NCI-H128 (cell line): ENCODE results near the gene CD163L1.
A peak's percentile ranks its signal among the peaks of the same experiment; 100 is the strongest.
"Not testable (repeated sequence)": the region's sequence is repeated elsewhere in the genome, so short reads cannot be mapped to it uniquely, and the experiment has no call there.

Experiments used
- DNase-seq: peaks from one replicate; lab custom pipeline; 2025; ENCODE audit not compliant: unreplicated experiment; lab: John Stamatoyannopoulos, UW

Gene CD163L1

GRCh38 chr12:7444076-7444475, at the start of gene CD163L1:
CD163L1 (minus strand) TSS chr12:7444153; CDS start chr12:7444127, 26 bp downstream.
- no peak for DNase-seq

DNA sequence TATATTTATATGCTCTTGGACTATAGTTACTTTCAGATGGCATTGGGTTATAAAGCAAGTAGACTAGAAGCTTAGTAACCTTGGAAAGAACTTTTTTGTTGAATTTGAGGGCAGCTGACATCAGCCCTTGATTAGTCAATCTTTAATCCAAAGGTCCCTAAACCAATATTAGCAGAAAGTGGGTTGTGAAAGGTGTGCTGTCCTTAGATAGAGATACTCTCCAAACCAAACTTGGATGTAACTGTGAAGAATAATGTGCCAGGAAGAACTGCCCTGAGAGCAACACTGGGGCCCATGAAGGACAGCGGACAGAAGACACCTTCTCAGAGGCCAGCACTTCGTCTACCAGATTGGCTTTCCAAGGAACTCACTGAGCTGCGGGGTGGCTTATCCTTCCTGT, 49.1 kb upstream of the CD163L1 start:
- DNase-seq, result no peak

- DNase-seq, result no peak
These were observed 42.6 kb upstream of the CD163L1 start for GRCh38 chr12:7486512-7486911.

- no peak for DNase-seq
These were observed 41.1 kb upstream of the CD163L1 start for GRCh38 chr12:7485095-7485494.

DNA sequence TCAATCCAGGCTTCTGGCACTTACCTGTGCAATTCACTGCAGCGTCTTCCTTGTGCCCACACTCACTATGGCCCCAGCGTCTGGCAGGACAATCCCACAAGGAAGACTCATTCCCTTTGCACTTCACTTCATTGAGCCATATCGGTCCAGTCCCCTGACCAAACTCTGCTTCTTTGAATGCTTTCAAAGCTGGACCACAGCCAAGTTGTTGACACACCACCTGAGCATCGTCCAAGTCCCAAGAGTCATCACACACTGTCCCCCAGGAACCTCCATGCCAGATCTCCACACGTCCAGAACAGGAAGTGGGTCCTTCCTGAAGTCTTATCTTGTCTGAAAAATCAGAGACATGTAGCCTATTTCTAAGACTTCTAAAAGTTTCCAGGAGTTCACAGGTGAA, 39.4 kb upstream of the CD163L1 start:
- DNase-seq, result no peak

DNA sequence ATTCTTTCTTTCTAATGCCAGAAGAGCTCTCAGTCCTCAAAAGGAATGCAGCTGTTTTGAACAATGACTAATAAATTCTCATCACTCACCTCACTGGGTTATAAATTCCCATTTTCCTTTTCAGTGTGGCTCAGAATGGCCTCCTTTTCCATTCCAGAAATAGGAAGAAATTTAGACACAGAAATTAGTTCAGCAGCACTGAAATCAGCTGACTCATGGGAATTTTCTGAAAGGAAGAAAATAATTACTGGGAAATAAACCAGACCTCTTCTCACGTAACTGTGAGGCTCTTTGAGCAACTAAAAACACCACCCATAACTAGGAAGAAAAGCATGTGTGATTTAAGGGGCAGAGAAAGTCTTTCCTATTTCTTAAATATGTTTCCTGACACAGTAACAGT, 35.8 kb upstream of the CD163L1 start:
- DNase-seq, result no peak

DNA sequence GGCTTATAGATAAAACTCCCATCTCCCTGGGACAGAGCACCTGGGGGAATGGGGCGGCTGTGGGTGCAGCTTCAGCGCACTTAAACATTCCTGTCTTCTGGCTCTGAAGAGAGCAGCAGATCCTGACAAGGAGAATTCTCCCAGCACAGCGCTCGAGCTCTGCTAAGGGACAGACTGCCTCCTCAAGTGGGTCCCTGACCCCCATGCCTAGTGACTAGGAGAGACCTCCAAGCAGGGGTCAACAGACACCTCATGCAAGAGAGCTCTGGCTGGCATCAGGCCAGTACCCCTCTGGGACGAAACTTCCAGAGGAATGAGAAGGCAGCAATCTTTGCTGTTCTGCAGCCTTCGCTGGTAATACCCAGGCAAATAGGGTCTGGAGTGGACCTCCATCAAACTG, 28.1 kb upstream of the CD163L1 start:
- no peak for DNase-seq

DNA sequence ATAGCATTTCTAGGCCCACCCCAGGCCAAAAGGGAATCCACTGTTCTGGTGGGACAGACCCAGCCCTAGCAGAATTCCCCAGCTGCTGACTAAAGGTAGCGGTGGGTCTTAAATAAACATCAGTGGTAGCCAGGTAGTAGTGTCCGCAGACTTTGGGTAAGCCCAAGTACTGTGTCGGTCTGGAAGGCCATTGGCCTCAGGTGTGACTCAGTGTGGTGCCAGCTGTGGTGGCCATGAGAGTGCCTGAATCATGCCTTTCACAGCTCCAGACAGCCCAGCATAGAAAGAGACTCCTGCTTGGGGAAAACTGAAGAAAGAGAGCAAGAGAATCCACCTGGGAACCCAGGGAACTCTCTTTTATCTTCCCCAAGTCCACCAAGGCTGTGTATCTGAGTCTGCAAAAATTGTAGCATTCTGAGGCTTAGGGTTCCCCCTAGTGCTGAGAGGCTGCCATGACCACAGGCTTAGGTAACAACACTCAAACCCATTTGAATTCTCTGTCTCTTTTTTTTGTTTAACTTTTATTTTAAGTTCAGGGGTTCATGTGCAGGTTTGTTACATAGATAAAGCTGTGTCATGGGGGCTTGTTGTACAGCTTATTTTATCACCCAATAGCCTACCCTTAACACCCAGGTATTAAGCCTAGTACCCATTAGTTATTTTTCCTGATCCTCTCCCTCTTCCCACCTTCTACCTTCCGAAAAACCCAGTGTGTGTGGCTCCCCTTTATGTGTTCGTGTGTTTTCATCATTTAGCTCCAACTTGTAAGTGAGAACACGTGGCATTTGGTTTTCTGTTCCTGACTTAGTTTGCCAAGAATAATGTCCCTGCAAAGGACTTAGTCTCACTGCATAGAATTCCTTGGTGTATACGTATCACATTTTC, 16.7 kb upstream of the CD163L1 start:
- DNase-seq, result peak; percentile 35

DNA sequence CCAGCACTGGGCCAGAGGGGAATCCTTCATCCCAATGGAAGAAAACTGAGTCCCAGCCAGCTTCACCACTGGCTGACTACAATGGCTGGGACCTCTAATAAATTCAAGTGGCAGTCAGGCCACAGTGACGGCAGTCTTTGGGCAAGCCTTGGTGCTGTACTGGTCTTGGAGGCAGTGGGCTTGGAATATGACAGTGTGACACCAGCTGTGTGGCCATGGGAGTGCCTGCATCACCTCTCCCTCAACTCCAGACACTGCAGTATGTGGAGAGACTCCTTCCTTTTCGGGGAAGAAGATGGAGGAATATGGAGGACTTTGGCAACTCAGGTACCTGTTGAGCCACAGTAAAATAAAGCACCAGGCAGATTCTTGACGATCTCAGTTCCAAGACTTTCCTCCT, 16.0 kb upstream of the CD163L1 start:
- no peak for DNase-seq

DNA sequence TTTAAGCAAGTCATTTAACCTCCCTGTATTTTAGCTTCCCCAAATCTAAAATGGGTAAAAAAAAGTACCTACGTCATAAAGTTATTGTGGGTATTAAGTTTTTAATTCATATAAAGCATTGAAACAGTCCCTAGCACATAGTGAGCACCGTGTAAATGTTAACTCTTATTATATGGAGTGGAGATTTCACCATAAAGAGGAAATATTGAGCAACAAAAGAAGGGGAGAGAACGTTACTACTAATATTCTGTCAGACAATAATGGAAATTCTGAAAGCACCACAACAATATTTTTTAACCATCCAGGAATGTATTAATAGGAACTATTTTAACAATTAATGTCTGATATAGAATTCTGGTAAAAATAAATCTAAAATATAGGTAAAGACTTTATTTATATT, 7.8 kb upstream of the CD163L1 start:
- no peak for DNase-seq

DNA sequence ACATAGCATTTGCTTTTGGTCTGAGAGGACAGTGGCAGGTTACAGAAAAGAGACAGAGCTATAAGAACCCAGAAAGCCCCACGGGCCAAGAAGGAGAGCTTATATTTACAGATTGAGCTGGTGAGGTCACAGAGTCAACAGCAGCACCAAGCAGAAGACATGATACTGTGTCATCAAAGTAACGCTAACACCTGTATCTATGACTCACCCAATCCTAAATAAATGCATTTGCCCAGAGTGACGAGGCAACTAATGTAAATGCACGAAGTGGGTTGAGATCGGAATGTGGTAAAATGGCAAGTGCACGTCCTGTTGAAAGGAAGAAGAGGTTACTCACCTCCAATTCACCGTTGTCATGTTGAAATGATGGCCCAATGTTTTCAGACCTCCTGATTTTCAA, 6.7 kb upstream of the CD163L1 start:
- DNase-seq, result no peak

DNA sequence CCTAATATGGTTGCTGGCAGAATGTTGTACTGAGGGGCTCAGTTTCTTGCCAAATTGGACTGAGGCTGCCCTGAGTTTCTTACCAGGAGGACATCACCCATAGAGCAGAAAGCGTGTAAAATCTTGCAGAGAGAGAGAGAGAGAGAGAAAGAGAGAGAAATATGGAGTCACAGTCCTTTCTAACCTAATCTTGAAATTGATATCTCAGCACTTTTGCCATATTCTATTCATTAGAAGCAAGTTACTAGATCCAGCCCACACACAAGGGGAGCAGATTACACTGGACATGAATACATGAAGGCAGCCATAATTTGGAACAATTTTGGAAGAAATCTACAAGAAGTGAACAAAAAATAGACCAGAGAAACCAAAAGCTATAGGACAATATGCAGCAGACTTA, 4.1 kb upstream of the CD163L1 start:
- DNase-seq, result no peak

DNA sequence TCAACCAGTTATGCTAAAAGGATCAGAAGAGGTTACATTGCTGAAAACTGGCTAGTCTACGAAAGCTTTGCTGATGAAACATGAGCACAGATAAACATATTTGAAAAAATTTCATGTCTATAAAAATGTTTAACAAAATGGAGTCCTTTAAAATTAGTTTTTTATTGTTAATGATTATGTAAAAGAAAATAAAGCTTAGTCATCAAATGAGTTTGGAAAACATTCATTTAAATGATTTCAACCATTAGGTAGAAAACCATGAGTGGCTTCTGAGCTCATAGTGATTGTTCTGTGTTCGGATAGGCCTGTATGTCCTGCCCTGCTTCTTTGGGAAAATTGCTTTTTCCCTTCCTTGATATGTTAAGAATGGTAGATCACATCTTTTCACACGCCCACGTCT, 584 bp upstream of the CD163L1 start:
- DNase-seq, result no peak

- no peak for DNase-seq
These were observed 2.7 kb downstream of the CD163L1 start for GRCh38 chr12:7441216-7441615.

- DNase-seq, result no peak
These were observed 4.1 kb downstream of the CD163L1 start for GRCh38 chr12:7439579-7440505.

GRCh38 chr12:7438291-7438995, 5.5 kb downstream of the CD163L1 start:
- DNase-seq, result not testable (repeated sequence)

GRCh38 chr12:7437494-7437893, 6.5 kb downstream of the CD163L1 start:
- not testable (repeated sequence) for DNase-seq

DNA sequence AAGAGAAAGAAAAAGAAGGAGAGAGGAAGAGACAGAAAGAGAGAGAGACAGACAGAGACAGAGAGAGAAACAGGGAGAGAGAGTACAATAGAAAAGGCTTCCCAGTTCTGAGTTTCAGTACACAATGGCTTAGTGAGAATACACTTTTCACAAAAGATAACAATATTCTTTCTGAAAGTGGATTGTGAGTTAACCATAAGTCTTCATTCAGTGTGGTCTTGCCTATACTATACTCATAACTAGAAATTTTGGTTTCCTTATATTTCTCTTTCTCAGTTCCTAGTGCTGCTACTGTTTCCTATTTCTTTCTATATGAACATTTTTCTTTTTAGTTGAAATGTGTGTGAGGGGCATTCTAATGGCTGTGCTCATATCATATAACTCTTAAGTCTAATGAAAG, 9.3 kb downstream of the CD163L1 start:
- no peak for DNase-seq

- DNase-seq, result no peak
These were observed 10.6 kb downstream of the CD163L1 start for GRCh38 chr12:7433276-7433822.

- DNase-seq, result no peak
These were observed 11.8 kb downstream of the CD163L1 start for GRCh38 chr12:7431993-7432685.
